ENCODE data around the gene ABCC6.
"Not testable (repeated sequence)": the region's sequence is repeated elsewhere in the genome, so short reads cannot be mapped to it uniquely, and the experiment has no call there.

GRCh38 chr16:16199428-16199827, 23.9 kb downstream of the ABCC6 start:
- TF ChIP-seq, protein P1, sequence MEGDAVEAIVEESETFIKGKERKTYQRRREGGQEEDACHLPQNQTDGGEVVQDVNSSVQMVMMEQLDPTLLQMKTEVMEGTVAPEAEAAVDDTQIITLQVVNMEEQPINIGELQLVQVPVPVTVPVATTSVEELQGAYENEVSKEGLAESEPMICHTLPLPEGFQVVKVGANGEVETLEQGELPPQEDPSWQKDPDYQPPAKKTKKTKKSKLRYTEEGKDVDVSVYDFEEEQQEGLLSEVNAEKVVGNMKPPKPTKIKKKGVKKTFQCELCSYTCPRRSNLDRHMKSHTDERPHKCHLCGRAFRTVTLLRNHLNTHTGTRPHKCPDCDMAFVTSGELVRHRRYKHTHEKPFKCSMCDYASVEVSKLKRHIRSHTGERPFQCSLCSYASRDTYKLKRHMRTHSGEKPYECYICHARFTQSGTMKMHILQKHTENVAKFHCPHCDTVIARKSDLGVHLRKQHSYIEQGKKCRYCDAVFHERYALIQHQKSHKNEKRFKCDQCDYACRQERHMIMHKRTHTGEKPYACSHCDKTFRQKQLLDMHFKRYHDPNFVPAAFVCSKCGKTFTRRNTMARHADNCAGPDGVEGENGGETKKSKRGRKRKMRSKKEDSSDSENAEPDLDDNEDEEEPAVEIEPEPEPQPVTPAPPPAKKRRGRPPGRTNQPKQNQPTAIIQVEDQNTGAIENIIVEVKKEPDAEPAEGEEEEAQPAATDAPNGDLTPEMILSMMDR (IDR thresholded peaks at IDR 0.05) = not testable (repeated sequence)
- not testable (repeated sequence) for TF ChIP-seq EZH2 (IDR thresholded peaks at IDR 0.05; ENCODE audit: borderline replicate concordance, insufficient read depth, low read depth, low read length, poor library complexity, severe bottlenecking)
